Measurements from ENCODE around the gene ZNF787. TPM values are rescaled to one million over a fixed set of nuclear protein-coding genes. Genes with fewer than 3 reads are reported as not detected.

ZNF787 gene
- total RNA-seq, 1 donor from 2014 or later: 32.6 TPM

GRCh38 chr19:56089344-56089743 lies 31.8 kb downstream of the ZNF787 start:
- Histone ChIP-seq H3K4me3 (ENCODE audit: low read depth, low read length) (no peak overlapping the region), H3K27me3 (ENCODE audit: control insufficient read depth, insufficient read depth, low read length) (no peaks in the 10 kb centered on the region), H3K36me3 (ENCODE audit: control insufficient read depth, insufficient read depth, low read length) (peaks cover 13% of the 10 kb centered on the region)
- no peak for TF ChIP-seq CTCF (IDR thresholded peaks at IDR 0.05; ENCODE audit: insufficient read depth, low read length, severe bottlenecking)
- DNase-seq (ENCODE audit: low read depth): no peak
- no peak for FAIRE-seq

- no peak for FAIRE-seq
- H3K27me3 ChIP-seq (ENCODE audit: control insufficient read depth, insufficient read depth, low read length): no peaks in the 10 kb centered on the region
- DNase-seq (ENCODE audit: low read depth): no peak
- TF ChIP-seq CTCF (IDR thresholded peaks at IDR 0.05; ENCODE audit: insufficient read depth, low read length, severe bottlenecking): no peak
- H3K4me3 ChIP-seq (ENCODE audit: low read depth, low read length): no peak overlapping the region
- H3K36me3 ChIP-seq (ENCODE audit: control insufficient read depth, insufficient read depth, low read length): peaks cover 13% of the 10 kb centered on the region
Observed at GRCh38 chr19:56088497-56089215, 32.4 kb downstream of the ZNF787 start.

- FAIRE-seq: no peak
- TF ChIP-seq CTCF (IDR thresholded peaks at IDR 0.05; ENCODE audit: insufficient read depth, low read length, severe bottlenecking): no peak
- H3K36me3 ChIP-seq (ENCODE audit: control insufficient read depth, insufficient read depth, low read length): peaks cover 13% of the 10 kb centered on the region
- DNase-seq (ENCODE audit: low read depth): no peak
- H3K27me3 ChIP-seq (ENCODE audit: control insufficient read depth, insufficient read depth, low read length): no peaks in the 10 kb centered on the region
- no peak overlapping the region for H3K4me3 ChIP-seq (ENCODE audit: low read depth, low read length)
Observed at GRCh38 chr19:56087647-56088496, 33.2 kb downstream of the ZNF787 start.

GRCh38 chr19:56086671-56087430 lies 34.2 kb downstream of the ZNF787 start:
- Histone ChIP-seq H3K36me3 (ENCODE audit: control insufficient read depth, insufficient read depth, low read length) (peaks cover 13% of the 10 kb centered on the region), H3K27me3 (ENCODE audit: control insufficient read depth, insufficient read depth, low read length) (no peaks in the 10 kb centered on the region), H3K4me3 (ENCODE audit: low read depth, low read length) (no peak overlapping the region)
- no peak for DNase-seq (ENCODE audit: low read depth)
- no peak for FAIRE-seq
- TF ChIP-seq CTCF (IDR thresholded peaks at IDR 0.05; ENCODE audit: insufficient read depth, low read length, severe bottlenecking): no peak

GRCh38 chr19:56085571-56086275 lies 35.4 kb downstream of the ZNF787 start:
- H3K36me3 ChIP-seq (ENCODE audit: control insufficient read depth, insufficient read depth, low read length): peaks cover 13% of the 10 kb centered on the region
- no peak for DNase-seq (ENCODE audit: low read depth)
- TF ChIP-seq CTCF (IDR thresholded peaks at IDR 0.05; ENCODE audit: insufficient read depth, low read length, severe bottlenecking): no peak
- no peak overlapping the region for H3K4me3 ChIP-seq (ENCODE audit: low read depth, low read length)
- peak; percentile 64 for FAIRE-seq
- peaks cover 2% of the 10 kb centered on the region for H3K27me3 ChIP-seq (ENCODE audit: control insufficient read depth, insufficient read depth, low read length)
